ENCODE data around the gene EXT2. TPM values are rescaled to one million over a fixed set of nuclear protein-coding genes. Genes with fewer than 3 reads are reported as not detected.
A peak's percentile ranks its signal among the peaks of the same experiment; 100 is the strongest.

Gene EXT2
- total RNA-seq, 1 donor: 174 TPM

- Histone ChIP-seq H4K20me1 (ENCODE audit: insufficient read depth, low read length) (no peaks in the 10 kb centered on the region), H3K27ac (ENCODE audit: low read depth, low read length) (no peak overlapping the region), H3K79me2 (ENCODE audit: insufficient read depth, low read length) (no peaks in the 10 kb centered on the region), H3K4me3 (ENCODE audit: insufficient read depth, low read length) (no peak overlapping the region), H3K9me3 (ENCODE audit: low read depth, low read length) (no peaks in the 10 kb centered on the region), H3K27me3 (ENCODE audit: insufficient read depth, low read length) (peaks cover 9% of the 10 kb centered on the region), H3K4me2 (ENCODE audit: insufficient read depth, low read length) (no peak overlapping the region), H3K36me3 (ENCODE audit: insufficient read depth, low read length) (no peaks in the 10 kb centered on the region), H2AFZ (ENCODE audit: low read length) (no peak overlapping the region), H3K4me1 (ENCODE audit: insufficient read depth, low read length) (no peaks in the 10 kb centered on the region)
- DNase-seq (ENCODE audit: insufficient read length, low spot score, missing footprints): peak; percentile 29
- no peak for TF ChIP-seq CTCF (IDR thresholded peaks at IDR 0.05; ENCODE audit: extremely low read depth, low read depth, low read length)
Observed at GRCh38 chr11:44049832-44050231, 45.6 kb upstream of the EXT2 start.

DNA sequence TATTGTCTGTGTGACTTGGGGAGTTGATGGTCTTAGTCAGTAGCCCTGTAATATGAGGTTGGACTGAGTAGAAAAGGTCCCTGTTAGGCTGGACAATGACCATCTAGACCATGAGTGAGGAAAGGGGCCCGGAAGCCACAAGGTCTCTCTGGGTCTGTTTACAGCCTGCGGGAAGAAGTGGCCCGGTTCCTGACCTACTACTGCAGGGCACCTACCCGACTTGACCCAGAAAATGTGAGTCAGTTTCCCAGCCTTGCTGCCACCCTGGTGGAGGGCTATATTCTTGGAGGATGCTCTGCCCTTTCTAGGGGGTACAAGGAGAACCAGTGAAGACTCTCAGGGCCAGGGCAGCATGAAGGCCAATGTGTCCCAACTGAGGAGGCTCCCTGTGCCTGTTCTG is 44.3 kb upstream of the EXT2 start:
- Histone ChIP-seq H3K27ac (ENCODE audit: low read depth, low read length) (no peak overlapping the region), H4K20me1 (ENCODE audit: insufficient read depth, low read length) (no peaks in the 10 kb centered on the region), H3K79me2 (ENCODE audit: insufficient read depth, low read length) (no peaks in the 10 kb centered on the region), H3K4me3 (ENCODE audit: insufficient read depth, low read length) (no peak overlapping the region), H3K4me1 (ENCODE audit: insufficient read depth, low read length) (no peaks in the 10 kb centered on the region), H2AFZ (ENCODE audit: low read length) (no peak overlapping the region), H3K27me3 (ENCODE audit: insufficient read depth, low read length) (peaks cover 8% of the 10 kb centered on the region), H3K4me2 (ENCODE audit: insufficient read depth, low read length) (no peak overlapping the region), H3K36me3 (ENCODE audit: insufficient read depth, low read length) (no peaks in the 10 kb centered on the region), H3K9me3 (ENCODE audit: low read depth, low read length) (no peaks in the 10 kb centered on the region)
- TF ChIP-seq CTCF (IDR thresholded peaks at IDR 0.05; ENCODE audit: extremely low read depth, low read depth, low read length): no peak
- DNase-seq (ENCODE audit: insufficient read length, low spot score, missing footprints): no peak

- no peak overlapping the region for H3K4me3 ChIP-seq (ENCODE audit: insufficient read depth, low read length)
- H3K9me3 ChIP-seq (ENCODE audit: low read depth, low read length): no peaks in the 10 kb centered on the region
- peak; percentile 12 for TF ChIP-seq CTCF (IDR thresholded peaks at IDR 0.05; ENCODE audit: extremely low read depth, low read depth, low read length)
- no peak for DNase-seq (ENCODE audit: insufficient read length, low spot score, missing footprints)
- no peaks in the 10 kb centered on the region for H3K4me1 ChIP-seq (ENCODE audit: insufficient read depth, low read length)
- no peak overlapping the region for H3K4me2 ChIP-seq (ENCODE audit: insufficient read depth, low read length)
- H3K27me3 ChIP-seq (ENCODE audit: insufficient read depth, low read length): peaks cover 15% of the 10 kb centered on the region
- H2AFZ ChIP-seq (ENCODE audit: low read length): no peak overlapping the region
- H3K36me3 ChIP-seq (ENCODE audit: insufficient read depth, low read length): no peaks in the 10 kb centered on the region
- no peaks in the 10 kb centered on the region for H4K20me1 ChIP-seq (ENCODE audit: insufficient read depth, low read length)
- H3K79me2 ChIP-seq (ENCODE audit: insufficient read depth, low read length): no peaks in the 10 kb centered on the region
- no peak overlapping the region for H3K27ac ChIP-seq (ENCODE audit: low read depth, low read length)
Observed at GRCh38 chr11:44057340-44057739, 38.1 kb upstream of the EXT2 start.

- Histone ChIP-seq H3K27ac (ENCODE audit: low read depth, low read length) (no peak overlapping the region), H3K79me2 (ENCODE audit: insufficient read depth, low read length) (no peaks in the 10 kb centered on the region), H3K27me3 (ENCODE audit: insufficient read depth, low read length) (peaks cover 14% of the 10 kb centered on the region), H3K4me2 (ENCODE audit: insufficient read depth, low read length) (no peak overlapping the region), H3K4me3 (ENCODE audit: insufficient read depth, low read length) (no peak overlapping the region), H2AFZ (ENCODE audit: low read length) (no peak overlapping the region), H3K9me3 (ENCODE audit: low read depth, low read length) (no peaks in the 10 kb centered on the region), H3K36me3 (ENCODE audit: insufficient read depth, low read length) (no peaks in the 10 kb centered on the region), H3K4me1 (ENCODE audit: insufficient read depth, low read length) (no peaks in the 10 kb centered on the region), H4K20me1 (ENCODE audit: insufficient read depth, low read length) (no peaks in the 10 kb centered on the region)
- no peak for DNase-seq (ENCODE audit: insufficient read length, low spot score, missing footprints)
- TF ChIP-seq CTCF (IDR thresholded peaks at IDR 0.05; ENCODE audit: extremely low read depth, low read depth, low read length): no peak
Observed at GRCh38 chr11:44058275-44058674, 37.2 kb upstream of the EXT2 start.
